Measurements from ENCODE around the gene ORMDL1.

Gene ORMDL1

DNA sequence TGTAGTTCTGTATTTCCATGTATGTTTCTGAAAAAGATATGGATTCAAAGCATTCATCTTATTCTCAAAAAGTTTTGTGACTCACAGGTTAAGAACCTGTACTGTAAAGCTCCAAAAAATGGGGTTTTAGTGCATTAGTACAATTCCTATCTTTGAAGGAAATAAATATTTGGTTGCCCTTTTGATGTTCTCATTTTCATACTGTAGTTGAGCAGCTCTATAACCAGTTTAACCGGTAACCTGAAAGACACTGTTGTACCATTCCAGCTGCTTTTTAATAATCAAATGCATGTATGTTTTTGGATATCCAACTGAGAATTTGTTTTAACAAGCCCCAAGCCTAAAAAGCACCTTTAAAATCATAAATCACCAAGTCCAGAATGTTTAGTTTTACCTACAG lies 11.9 kb downstream of the ORMDL1 start (continued):
- TF ChIP-seq, protein P1, sequence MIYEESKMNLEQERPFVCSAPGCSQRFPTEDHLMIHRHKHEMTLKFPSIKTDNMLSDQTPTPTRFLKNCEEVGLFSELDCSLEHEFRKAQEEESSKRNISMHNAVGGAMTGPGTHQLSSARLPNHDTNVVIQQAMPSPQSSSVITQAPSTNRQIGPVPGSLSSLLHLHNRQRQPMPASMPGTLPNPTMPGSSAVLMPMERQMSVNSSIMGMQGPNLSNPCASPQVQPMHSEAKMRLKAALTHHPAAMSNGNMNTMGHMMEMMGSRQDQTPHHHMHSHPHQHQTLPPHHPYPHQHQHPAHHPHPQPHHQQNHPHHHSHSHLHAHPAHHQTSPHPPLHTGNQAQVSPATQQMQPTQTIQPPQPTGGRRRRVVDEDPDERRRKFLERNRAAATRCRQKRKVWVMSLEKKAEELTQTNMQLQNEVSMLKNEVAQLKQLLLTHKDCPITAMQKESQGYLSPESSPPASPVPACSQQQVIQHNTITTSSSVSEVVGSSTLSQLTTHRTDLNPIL (CRISPR knock-in tag; IDR thresholded peaks at IDR 0.05; ENCODE audit: low read depth): no peak
- TF ChIP-seq ZNF565 (CRISPR knock-in tag; conservative IDR thresholded peaks at IDR 0.05; ENCODE audit: low read depth) (no peak), RARB (CRISPR knock-in tag; IDR thresholded peaks at IDR 0.05) (no peak), SNAI2 (CRISPR knock-in tag; IDR thresholded peaks at IDR 0.05) (no peak)

DNA sequence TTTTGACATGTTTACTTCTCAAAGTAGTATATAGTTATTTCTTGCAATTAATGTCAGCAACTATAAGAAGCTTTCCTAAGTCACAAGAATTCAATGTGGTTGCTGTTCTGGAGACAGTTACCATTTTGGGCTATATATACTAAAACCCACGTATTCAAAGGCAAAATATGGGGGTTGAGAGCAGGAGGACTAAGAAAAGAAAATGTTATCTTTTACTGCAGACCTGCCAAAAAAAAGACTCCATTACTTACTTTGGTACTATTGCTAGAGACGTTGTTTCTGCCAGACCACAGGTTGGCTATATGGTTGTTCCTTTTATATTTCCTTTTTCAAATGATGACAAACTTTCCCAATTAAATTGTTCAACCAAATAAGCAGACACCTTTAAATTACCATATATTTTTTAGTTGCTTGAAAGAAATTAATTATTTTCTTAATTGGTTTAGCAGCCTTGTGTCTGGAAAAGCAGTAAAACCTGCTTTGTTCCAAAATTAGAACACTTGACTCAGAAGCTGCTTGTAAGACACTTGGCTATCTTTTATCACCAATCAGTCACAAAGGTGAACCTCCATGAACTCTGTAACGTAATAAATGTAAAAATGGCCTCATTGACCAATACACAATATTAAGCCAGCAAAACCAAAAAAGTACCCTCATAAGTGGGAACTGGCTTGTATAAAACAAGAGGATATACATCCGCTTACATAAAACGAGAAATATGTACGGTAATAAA lies 13.4 kb downstream of the ORMDL1 start:
- TF ChIP-seq OSR1 (CRISPR knock-in tag; IDR thresholded peaks at IDR 0.05) (no peak), CSDC2 (CRISPR knock-in tag; IDR thresholded peaks at IDR 0.05) (no peak), ZFP30 (CRISPR knock-in tag; IDR thresholded peaks at IDR 0.05) (no peak), ISL1 (CRISPR knock-in tag; IDR thresholded peaks at IDR 0.05) (no peak), ZNF8 (CRISPR knock-in tag; IDR thresholded peaks at IDR 0.05) (no peak), ZNF70 (CRISPR knock-in tag; IDR thresholded peaks at IDR 0.05) (no peak), TCF4 (CRISPR knock-in tag; IDR thresholded peaks at IDR 0.05; ENCODE audit: borderline replicate concordance) (no peak), ARNTL (CRISPR knock-in tag; IDR thresholded peaks at IDR 0.05; ENCODE audit: borderline replicate concordance, low read depth) (no peak)
- TF ChIP-seq, protein P2, sequence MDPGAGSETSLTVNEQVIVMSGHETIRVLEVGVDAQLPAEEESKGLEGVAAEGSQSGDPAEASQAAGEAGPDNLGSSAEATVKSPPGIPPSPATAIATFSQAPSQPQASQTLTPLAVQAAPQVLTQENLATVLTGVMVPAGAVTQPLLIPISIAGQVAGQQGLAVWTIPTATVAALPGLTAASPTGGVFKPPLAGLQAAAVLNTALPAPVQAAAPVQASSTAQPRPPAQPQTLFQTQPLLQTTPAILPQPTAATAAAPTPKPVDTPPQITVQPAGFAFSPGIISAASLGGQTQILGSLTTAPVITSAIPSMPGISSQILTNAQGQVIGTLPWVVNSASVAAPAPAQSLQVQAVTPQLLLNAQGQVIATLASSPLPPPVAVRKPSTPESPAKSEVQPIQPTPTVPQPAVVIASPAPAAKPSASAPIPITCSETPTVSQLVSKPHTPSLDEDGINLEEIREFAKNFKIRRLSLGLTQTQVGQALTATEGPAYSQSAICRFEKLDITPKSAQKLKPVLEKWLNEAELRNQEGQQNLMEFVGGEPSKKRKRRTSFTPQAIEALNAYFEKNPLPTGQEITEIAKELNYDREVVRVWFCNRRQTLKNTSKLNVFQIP (CRISPR knock-in tag; IDR thresholded peaks at IDR 0.05; ENCODE audit: borderline replicate concordance, low read depth): no peak
- TF ChIP-seq, protein P3, sequence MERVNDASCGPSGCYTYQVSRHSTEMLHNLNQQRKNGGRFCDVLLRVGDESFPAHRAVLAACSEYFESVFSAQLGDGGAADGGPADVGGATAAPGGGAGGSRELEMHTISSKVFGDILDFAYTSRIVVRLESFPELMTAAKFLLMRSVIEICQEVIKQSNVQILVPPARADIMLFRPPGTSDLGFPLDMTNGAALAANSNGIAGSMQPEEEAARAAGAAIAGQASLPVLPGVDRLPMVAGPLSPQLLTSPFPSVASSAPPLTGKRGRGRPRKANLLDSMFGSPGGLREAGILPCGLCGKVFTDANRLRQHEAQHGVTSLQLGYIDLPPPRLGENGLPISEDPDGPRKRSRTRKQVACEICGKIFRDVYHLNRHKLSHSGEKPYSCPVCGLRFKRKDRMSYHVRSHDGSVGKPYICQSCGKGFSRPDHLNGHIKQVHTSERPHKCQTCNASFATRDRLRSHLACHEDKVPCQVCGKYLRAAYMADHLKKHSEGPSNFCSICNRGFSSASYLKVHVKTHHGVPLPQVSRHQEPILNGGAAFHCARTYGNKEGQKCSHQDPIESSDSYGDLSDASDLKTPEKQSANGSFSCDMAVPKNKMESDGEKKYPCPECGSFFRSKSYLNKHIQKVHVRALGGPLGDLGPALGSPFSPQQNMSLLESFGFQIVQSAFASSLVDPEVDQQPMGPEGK (CRISPR knock-in tag; IDR thresholded peaks at IDR 0.05; ENCODE audit: borderline replicate concordance): no peak
- TF ChIP-seq, protein P4, sequence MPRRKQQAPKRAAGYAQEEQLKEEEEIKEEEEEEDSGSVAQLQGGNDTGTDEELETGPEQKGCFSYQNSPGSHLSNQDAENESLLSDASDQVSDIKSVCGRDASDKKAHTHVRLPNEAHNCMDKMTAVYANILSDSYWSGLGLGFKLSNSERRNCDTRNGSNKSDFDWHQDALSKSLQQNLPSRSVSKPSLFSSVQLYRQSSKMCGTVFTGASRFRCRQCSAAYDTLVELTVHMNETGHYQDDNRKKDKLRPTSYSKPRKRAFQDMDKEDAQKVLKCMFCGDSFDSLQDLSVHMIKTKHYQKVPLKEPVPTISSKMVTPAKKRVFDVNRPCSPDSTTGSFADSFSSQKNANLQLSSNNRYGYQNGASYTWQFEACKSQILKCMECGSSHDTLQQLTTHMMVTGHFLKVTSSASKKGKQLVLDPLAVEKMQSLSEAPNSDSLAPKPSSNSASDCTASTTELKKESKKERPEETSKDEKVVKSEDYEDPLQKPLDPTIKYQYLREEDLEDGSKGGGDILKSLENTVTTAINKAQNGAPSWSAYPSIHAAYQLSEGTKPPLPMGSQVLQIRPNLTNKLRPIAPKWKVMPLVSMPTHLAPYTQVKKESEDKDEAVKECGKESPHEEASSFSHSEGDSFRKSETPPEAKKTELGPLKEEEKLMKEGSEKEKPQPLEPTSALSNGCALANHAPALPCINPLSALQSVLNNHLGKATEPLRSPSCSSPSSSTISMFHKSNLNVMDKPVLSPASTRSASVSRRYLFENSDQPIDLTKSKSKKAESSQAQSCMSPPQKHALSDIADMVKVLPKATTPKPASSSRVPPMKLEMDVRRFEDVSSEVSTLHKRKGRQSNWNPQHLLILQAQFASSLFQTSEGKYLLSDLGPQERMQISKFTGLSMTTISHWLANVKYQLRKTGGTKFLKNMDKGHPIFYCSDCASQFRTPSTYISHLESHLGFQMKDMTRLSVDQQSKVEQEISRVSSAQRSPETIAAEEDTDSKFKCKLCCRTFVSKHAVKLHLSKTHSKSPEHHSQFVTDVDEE (CRISPR knock-in tag; IDR thresholded peaks at IDR 0.05): no peak
- TF ChIP-seq, protein P1 (CRISPR knock-in tag; IDR thresholded peaks at IDR 0.05; ENCODE audit: low read depth): no peak
- ATAC-seq: no peak

DNA sequence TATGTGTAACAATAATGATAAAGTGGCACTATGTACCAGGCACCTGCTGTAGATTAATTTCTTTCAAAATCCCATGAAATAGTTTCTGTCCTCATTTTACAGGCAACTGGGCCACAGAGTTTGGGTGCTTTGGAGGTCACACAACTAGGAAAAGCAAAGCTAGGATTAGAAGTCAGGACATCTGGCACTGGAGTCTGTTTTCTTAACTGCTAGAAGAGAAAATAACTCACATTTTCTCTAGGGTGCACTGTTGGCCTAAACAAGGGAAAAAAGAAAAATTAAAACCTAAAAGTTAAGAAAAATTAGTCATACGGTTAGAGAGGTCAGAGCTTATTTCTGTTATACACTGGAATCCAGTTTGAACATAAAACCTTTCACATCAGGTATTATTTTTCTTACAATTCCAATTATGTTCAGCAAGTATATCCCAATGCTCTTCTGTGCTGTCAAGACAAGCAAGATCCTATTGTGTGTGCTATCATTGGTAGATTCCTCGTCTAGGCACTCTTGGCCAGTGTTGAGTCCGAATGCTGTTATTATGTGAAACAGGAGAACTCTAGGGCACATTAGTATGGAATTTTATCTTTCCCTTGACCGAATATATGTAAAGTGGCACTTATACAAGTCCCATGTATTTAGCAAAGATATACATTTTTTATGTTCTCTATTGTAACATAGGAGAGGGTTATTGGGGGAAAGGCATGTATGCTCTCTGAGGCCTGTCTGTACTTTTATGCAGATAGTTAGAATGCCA lies 20.1 kb downstream of the ORMDL1 start:
- ATAC-seq: 0 out of 3 replicates have a peak, but pooled peaks have one; percentile 4
- TF ChIP-seq, protein P4 (CRISPR knock-in tag; IDR thresholded peaks at IDR 0.05): no peak
- TF ChIP-seq ARNTL (CRISPR knock-in tag; IDR thresholded peaks at IDR 0.05; ENCODE audit: borderline replicate concordance, low read depth) (no peak), ZC3H10 (CRISPR knock-in tag; IDR thresholded peaks at IDR 0.05) (no peak), TOX (CRISPR knock-in tag; IDR thresholded peaks at IDR 0.05; ENCODE audit: borderline replicate concordance) (no peak), SNAI2 (CRISPR knock-in tag; IDR thresholded peaks at IDR 0.05) (no peak), TCF4 (CRISPR knock-in tag; IDR thresholded peaks at IDR 0.05; ENCODE audit: borderline replicate concordance) (no peak), ESRRG (CRISPR knock-in tag; IDR thresholded peaks at IDR 0.05) (no peak), CSDC2 (CRISPR knock-in tag; IDR thresholded peaks at IDR 0.05) (no peak), ISL1 (CRISPR knock-in tag; IDR thresholded peaks at IDR 0.05) (no peak), RARB (CRISPR knock-in tag; IDR thresholded peaks at IDR 0.05) (no peak)
- TF ChIP-seq, protein P5, sequence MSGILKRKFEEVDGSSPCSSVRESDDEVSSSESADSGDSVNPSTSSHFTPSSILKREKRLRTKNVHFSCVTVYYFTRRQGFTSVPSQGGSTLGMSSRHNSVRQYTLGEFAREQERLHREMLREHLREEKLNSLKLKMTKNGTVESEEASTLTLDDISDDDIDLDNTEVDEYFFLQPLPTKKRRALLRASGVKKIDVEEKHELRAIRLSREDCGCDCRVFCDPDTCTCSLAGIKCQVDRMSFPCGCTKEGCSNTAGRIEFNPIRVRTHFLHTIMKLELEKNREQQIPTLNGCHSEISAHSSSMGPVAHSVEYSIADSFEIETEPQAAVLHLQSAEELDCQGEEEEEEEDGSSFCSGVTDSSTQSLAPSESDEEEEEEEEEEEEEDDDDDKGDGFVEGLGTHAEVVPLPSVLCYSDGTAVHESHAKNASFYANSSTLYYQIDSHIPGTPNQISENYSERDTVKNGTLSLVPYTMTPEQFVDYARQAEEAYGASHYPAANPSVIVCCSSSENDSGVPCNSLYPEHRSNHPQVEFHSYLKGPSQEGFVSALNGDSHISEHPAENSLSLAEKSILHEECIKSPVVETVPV (CRISPR knock-in tag; IDR thresholded peaks at IDR 0.05): no peak
- TF ChIP-seq, protein P2 (CRISPR knock-in tag; IDR thresholded peaks at IDR 0.05; ENCODE audit: borderline replicate concordance, low read depth): no peak

Measured in SK-N-SH treated with all-trans-retinoic acid at 6 μM for 48 hours (cell line).